H9 (cell line): ENCODE data around the gene TBC1D9. TPM values are rescaled to one million over a fixed set of nuclear protein-coding genes. Genes with fewer than 3 reads are reported as not detected.

Experiments used
- DNase-seq: peaks from one replicate; pipeline ENCODE4 v3.0.0-alpha.2; 2017
- H2AFZ ChIP-seq: one replicate; pipeline ENCODE4 v1.6.1; 2013; ENCODE audit warnings: mild to moderate bottlenecking, low read length, control low read depth, moderate library complexity
- H2AK5ac ChIP-seq: 2 replicates; pipeline ENCODE4 v1.6.1; 2013; ENCODE audit warnings: low read length, control low read depth, mixed read lengths; ENCODE audit not compliant: insufficient read length
- H2BK120ac ChIP-seq: one replicate; pipeline ENCODE4 v1.6.1; 2013; ENCODE audit warnings: low read depth, mild to moderate bottlenecking, low read length, control low read depth, inconsistent platforms; ENCODE audit not compliant: poor library complexity, severe bottlenecking
- H2BK12ac ChIP-seq: 2 replicates; pipeline ENCODE4 v1.6.1; 2013; ENCODE audit warnings: low read length, control low read depth, mixed read lengths, low read depth; ENCODE audit not compliant: insufficient read length
- H2BK15ac ChIP-seq: 2 replicates; pipeline ENCODE4 v1.6.1; 2013; ENCODE audit warnings: low read depth, low read length, control low read depth
- H2BK20ac ChIP-seq: one replicate; pipeline ENCODE4 v1.6.1; 2013; ENCODE audit warnings: low read depth, mild to moderate bottlenecking, low read length, control low read depth, inconsistent platforms; ENCODE audit not compliant: poor library complexity, severe bottlenecking
- H2BK5ac ChIP-seq: 2 replicates; pipeline ENCODE4 v1.6.1; 2013; ENCODE audit warnings: low read length, control low read depth, mixed read lengths; ENCODE audit not compliant: insufficient read length
- H3K14ac ChIP-seq: 2 replicates; pipeline ENCODE4 v1.6.1; 2013; ENCODE audit warnings: low read length, control low read depth; ENCODE audit not compliant: insufficient read depth
- H3K18ac ChIP-seq: 2 replicates; pipeline ENCODE4 v1.6.1; 2013; ENCODE audit warnings: low read depth, mild to moderate bottlenecking, mixed read lengths, low read length, control low read depth; ENCODE audit not compliant: insufficient read length
- H3K23ac ChIP-seq: 2 replicates; pipeline ENCODE4 v1.6.1; 2013; ENCODE audit warnings: low read length, control low read depth, mixed read lengths, low read depth; ENCODE audit not compliant: insufficient read length
- H3K23me2 ChIP-seq: 2 replicates; pipeline ENCODE4 v1.6.1; 2013; ENCODE audit warnings: low read depth, mild to moderate bottlenecking, mixed read lengths, low read length, control low read depth; ENCODE audit not compliant: insufficient read length, poor library complexity, severe bottlenecking
- H3K27ac ChIP-seq: 2 replicates; pipeline ENCODE4 v1.5.1; 2013; ENCODE audit warnings: low read length, control low read depth, mixed read lengths, low read depth; ENCODE audit not compliant: insufficient read length
- H3K27me3 ChIP-seq: 2 replicates; pipeline ENCODE4 v1.6.1; 2013; ENCODE audit warnings: low read length, control low read depth, inconsistent platforms; ENCODE audit not compliant: insufficient read depth
- H3K4ac ChIP-seq: 2 replicates; pipeline ENCODE4 v1.6.1; 2013; ENCODE audit warnings: low read depth, mild to moderate bottlenecking, control low read depth, inconsistent platforms, low read length, moderate library complexity
- H3K4me1 ChIP-seq: 2 replicates; pipeline ENCODE4 v1.6.1; 2013; ENCODE audit warnings: low read length, control low read depth, inconsistent platforms; ENCODE audit not compliant: insufficient read depth
- H3K4me2 ChIP-seq: 2 replicates; pipeline ENCODE4 v1.6.1; 2013; ENCODE audit warnings: low read length, control low read depth, mixed read lengths; ENCODE audit not compliant: insufficient read length, insufficient read depth
- H3K56ac ChIP-seq: 2 replicates; pipeline ENCODE4 v1.6.1; 2013; ENCODE audit warnings: low read depth, mild to moderate bottlenecking, mixed read lengths, low read length, control low read depth; ENCODE audit not compliant: insufficient read length
- H3K79me1 ChIP-seq: 2 replicates; pipeline ENCODE4 v1.6.1; 2013; ENCODE audit warnings: low read depth, mild to moderate bottlenecking, moderate library complexity, low read length, control low read depth, inconsistent platforms; ENCODE audit not compliant: insufficient read depth, poor library complexity, severe bottlenecking
- H3K79me2 ChIP-seq: 2 replicates; pipeline ENCODE4 v1.6.1; 2013; ENCODE audit warnings: low read length, control low read depth, inconsistent platforms; ENCODE audit not compliant: insufficient read depth
- H3K9ac ChIP-seq: 2 replicates; pipeline ENCODE4 v1.6.1; 2013; ENCODE audit warnings: low read length, control low read depth, mixed read lengths; ENCODE audit not compliant: insufficient read length; ENCODE audit errors: extremely low read depth
- H3K9me3 ChIP-seq: one replicate; pipeline ENCODE4 v1.6.1; 2013; ENCODE audit warnings: low read depth, low read length, inconsistent platforms; ENCODE audit not compliant: control insufficient read depth
- H3T11ph ChIP-seq: one replicate; pipeline ENCODE4 v1.6.1; 2013; ENCODE audit warnings: mild to moderate bottlenecking, low read length, control low read depth, inconsistent platforms
- H4K20me1 ChIP-seq: one replicate; pipeline ENCODE4 v1.6.1; 2013; ENCODE audit not compliant: control insufficient read depth, insufficient read length, insufficient read depth
- H4K5ac ChIP-seq: 2 replicates; pipeline ENCODE4 v1.6.1; 2013; ENCODE audit warnings: low read depth, mild to moderate bottlenecking, mixed read lengths, low read length, control low read depth; ENCODE audit not compliant: insufficient read length
- H4K8ac ChIP-seq: replicated peaks from 2 replicates; pipeline ENCODE4 v1.6.1; 2013; ENCODE audit warnings: low read length, control low read depth, mixed read lengths, low read depth; ENCODE audit not compliant: insufficient read length
- H4K91ac ChIP-seq: 2 replicates; pipeline ENCODE4 v1.6.1; 2013; ENCODE audit warnings: low read depth, mild to moderate bottlenecking, moderate library complexity, mixed read lengths, low read length, control low read depth; ENCODE audit not compliant: insufficient read length
- H3K27ac Mint-ChIP-seq, 3 experiments: 2 replicates in 2 of 3; 3 replicates in 1 of 3; pipeline ENCODE4 v1.8.0; 2020 to 2021; ENCODE audit warnings: mixed read lengths in 3 of 3, mild to moderate bottlenecking in 1 of 3, moderate library complexity in 1 of 3
- H3K27me3 Mint-ChIP-seq: 2 replicates; pipeline ENCODE4 v1.8.0; 2021; ENCODE audit warnings: low read depth, mild to moderate bottlenecking, moderate library complexity, mixed read lengths
- H3K36me3 Mint-ChIP-seq, 3 experiments: 2 replicates in 2 of 3; 3 replicates in 1 of 3; pipeline ENCODE4 v1.8.0; 2020 to 2021; ENCODE audit warnings: low read depth in 3 of 3, mixed read lengths in 3 of 3; ENCODE audit not compliant: insufficient read depth in 1 of 3
- H3K4me1 Mint-ChIP-seq, 2 experiments: 2 replicates each; pipeline ENCODE4 v1.8.0; 2020; ENCODE audit warnings: mixed read lengths in 2 of 2
- H3K4me3 Mint-ChIP-seq, 2 experiments: 2 replicates in 1 of 2; 3 replicates in 1 of 2; pipeline ENCODE4 v1.8.0; 2020 to 2021; ENCODE audit warnings: mild to moderate bottlenecking in 2 of 2, mixed read lengths in 2 of 2, moderate library complexity in 1 of 2
- H3K9me3 Mint-ChIP-seq, 2 experiments: 2 replicates in 1 of 2; 3 replicates in 1 of 2; pipeline ENCODE4 v1.8.0; 2020; ENCODE audit warnings: mild to moderate bottlenecking in 2 of 2, mixed read lengths in 2 of 2, moderate library complexity in 1 of 2
- CTCF ChIP-seq: fragments of 200-600 bp; sonication (generic); conservative IDR thresholded peaks from 3 replicates; pipeline ENCODE4 v1.8.0; 2021; ENCODE audit warnings: antibody characterized with exemption, mild to moderate bottlenecking
- WGBS: extraction: QIAGEN DNeasy Blood & Tissue Kit; methylation state at CpG from one replicate; pipeline ENCODE4 v1.1.7; 2013; ENCODE audit warnings: missing lambda C conversion rate, low lambda C conversion rate, mixed read lengths; ENCODE audit not compliant: insufficient read length; ENCODE audit errors: extremely low coverage; 5-methylcytosine and 5-hydroxymethylcytosine counted together
- total RNA-seq: library from RNA; stranded (reverse); gene quantifications from 2 replicates; pipeline ENCODE4 v1.2.1, GENCODE V29; 2021

Gene TBC1D9
- total RNA-seq, 1 experiment from 2014 or later: 0.63 TPM

- no peak overlapping the region for H3K27ac Mint-ChIP-seq
- no peaks in the 10 kb centered on the region; the same call in 1 of the 2 replicates for H3K27me3 Mint-ChIP-seq
These were observed 21.2 kb upstream of the TBC1D9 start for GRCh38 chr4:140777386-140777785.

More at GRCh38 chr4:140777386-140777785, 21.2 kb upstream of the TBC1D9 start:
- Histone ChIP-seq H3K27me3 (no peaks in the 10 kb centered on the region), H2BK5ac (no peak overlapping the region), H3K18ac (no peak overlapping the region), H4K5ac (no peak overlapping the region), H2BK15ac (no peak overlapping the region), H2BK20ac (no peak overlapping the region), H3K4me2 (no peak overlapping the region), H3K9me3 (no peaks in the 10 kb centered on the region), H3K23ac (no peak overlapping the region), H4K91ac (no peak overlapping the region), H3T11ph (no peak overlapping the region), H3K56ac (no peak overlapping the region), H3K4me1 (no peaks in the 10 kb centered on the region), H3K9ac (peak overlapping the region; percentile 31), H4K8ac (no peak overlapping the region), H3K14ac (no peak overlapping the region), H3K4ac (no peak overlapping the region), H3K79me1 (no peaks in the 10 kb centered on the region), H2BK120ac (no peak overlapping the region), H4K20me1 (no peaks in the 10 kb centered on the region), H2BK12ac (no peak overlapping the region), H2AK5ac (no peak overlapping the region), H3K23me2 (no peaks in the 10 kb centered on the region), H3K27ac (no peak overlapping the region), H2AFZ (no peak overlapping the region), H3K79me2 (no peaks in the 10 kb centered on the region)
- Mint-ChIP-seq H3K4me3 (no peak overlapping the region), H3K4me1 (no peaks in the 10 kb centered on the region), H3K9me3 (no peaks in the 10 kb centered on the region; a peak in 1 of 5 replicates), H3K36me3 (no peaks in the 10 kb centered on the region)
- WGBS: no CpG with 5 or more reads among the region's 1 CpG
- no peak for DNase-seq
- no peak for TF ChIP-seq CTCF
